ENCODE data around the gene FBXO11. TPM values are rescaled to one million over a fixed set of nuclear protein-coding genes. Genes with fewer than 3 reads are reported as not detected.

The FBXO11 gene

DNA sequence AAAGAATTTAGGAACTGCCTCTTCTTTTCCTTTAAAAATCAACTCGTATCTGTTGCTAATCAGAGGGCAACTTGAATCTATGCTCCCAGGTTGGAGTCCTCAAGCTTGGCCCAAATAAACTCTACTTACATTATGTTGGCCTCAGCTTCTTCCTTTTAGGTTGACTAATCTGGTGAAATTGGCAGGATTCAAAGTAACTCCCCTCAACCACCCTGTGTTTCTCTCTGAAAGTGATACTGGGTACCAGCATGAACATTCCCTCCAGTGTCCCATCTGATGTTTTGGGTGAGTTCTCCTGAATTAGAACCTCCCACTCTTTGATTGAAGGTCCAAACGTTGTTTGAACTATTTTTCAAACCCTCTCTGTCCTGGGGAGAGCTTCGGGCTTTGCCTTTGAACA, 164.7 kb downstream of the FBXO11 start:
- H3K9ac ChIP-seq (ENCODE audit: low read depth, low read length) = no peak overlapping the region
- H3K27me3 ChIP-seq (ENCODE audit: control insufficient read depth, insufficient read depth, low read length) = peaks cover 45% of the 10 kb centered on the region
- no peaks in the 10 kb centered on the region for H3K36me3 ChIP-seq (ENCODE audit: insufficient read depth, low read length)
- no peak overlapping the region for H3K4me2 ChIP-seq (ENCODE audit: low read length)
- no peaks in the 10 kb centered on the region for H3K4me1 ChIP-seq (ENCODE audit: control insufficient read depth, insufficient read depth, low read length)
- no peak overlapping the region for H3K4me3 ChIP-seq (ENCODE audit: low read length)
- H3K9me3 ChIP-seq (replicated peaks; ENCODE audit: low read length) = no peaks in the 10 kb centered on the region

DNA sequence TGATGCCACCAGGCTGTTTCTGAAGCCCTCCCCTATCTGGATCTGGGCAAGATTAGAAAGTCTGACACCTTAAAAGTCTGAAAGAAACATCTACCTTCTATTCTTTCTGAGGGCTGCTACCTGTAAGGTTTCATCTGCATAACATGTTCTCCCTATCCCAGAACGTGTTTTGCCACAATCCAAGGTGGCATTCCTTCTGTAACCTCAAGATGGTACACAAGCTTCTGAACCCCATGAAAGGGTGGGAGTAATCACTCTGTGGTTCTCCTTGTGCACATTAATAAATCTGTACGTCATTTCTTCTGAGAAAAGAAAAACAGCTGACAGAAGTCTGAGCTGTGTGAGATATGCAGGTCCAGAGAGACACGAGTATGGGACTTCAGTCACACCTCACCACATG, 165.2 kb downstream of the FBXO11 start:
- H3K27me3 ChIP-seq (ENCODE audit: control insufficient read depth, insufficient read depth, low read length) = peaks cover 49% of the 10 kb centered on the region
- no peaks in the 10 kb centered on the region for H3K4me1 ChIP-seq (ENCODE audit: control insufficient read depth, insufficient read depth, low read length)
- no peaks in the 10 kb centered on the region for H3K36me3 ChIP-seq (ENCODE audit: insufficient read depth, low read length)
- no peak overlapping the region for H3K4me2 ChIP-seq (ENCODE audit: low read length)
- no peaks in the 10 kb centered on the region for H3K9me3 ChIP-seq (replicated peaks; ENCODE audit: low read length)
- H3K4me3 ChIP-seq (ENCODE audit: low read length) = no peak overlapping the region
- no peak overlapping the region for H3K9ac ChIP-seq (ENCODE audit: low read depth, low read length)

Small RNA genes lying within 50 kb of the gene (small RNA-seq; reads per million reads assigned to genes)
- gene RF00026 = not detected
- gene RPL36AP15 = not detected

Data from skeletal muscle satellite cell (primary cell).